Erythroblast (primary cell): ENCODE data around the gene SLC9A4.

ENCODE experiments used
- GATA1 ChIP-seq: IDR thresholded peaks from 2 replicates; pipeline ENCODE4 v1.6.1; 2011; ENCODE audit warnings: low read depth, mild to moderate bottlenecking, control low read depth, low read length, moderate library complexity
- POLR2A ChIP-seq: IDR thresholded peaks from 2 replicates; pipeline ENCODE4 v1.6.1; 2011; ENCODE audit warnings: mild to moderate bottlenecking, low read length

- TF ChIP-seq POLR2A (no peak), GATA1 (no peak)
These were observed 45.1 kb downstream of the SLC9A4 start for GRCh38 chr2:102518170-102518569.
